Psoas muscle (tissue), 8 donors: ENCODE measurements around the gene BCKDK. TPM values are rescaled to one million over a fixed set of nuclear protein-coding genes. Genes with fewer than 3 reads are reported as not detected.
A peak's percentile ranks its signal among the peaks of the same experiment; 100 is the strongest.
"Not testable (repeated sequence)": the region's sequence is repeated elsewhere in the genome, so short reads cannot be mapped to it uniquely, and the experiment has no call there.

ENCODE experiments used
- ATAC-seq, 4 donors: fragments of 200-7000 bp; cut with Tn5 transposase; one replicate each; pipeline ENCODE4 v1.9.1; 2020; ENCODE audit warnings: moderate library complexity in 3 of 4, mild to moderate bottlenecking in 2 of 4
- DNase-seq, 2 donors: peaks; one replicate each; pipeline ENCODE4 v3.0.0-alpha.2; 2020
- H3K27ac ChIP-seq: fragments of 200-600 bp; one replicate; pipeline ENCODE4 v1.8.0; 2022
- H3K27me3 ChIP-seq, 3 donors: fragments of 200-600 bp in 1 of 3; one replicate each; pipeline versions ENCODE4 v1.6.1 to v1.8.0; 2013 to 2022; ENCODE audit warnings: low read length in 2 of 3, mild to moderate bottlenecking in 2 of 3, moderate library complexity in 1 of 3; ENCODE audit not compliant: insufficient read depth in 3 of 3
- H3K36me3 ChIP-seq, 2 donors: fragments of 200-600 bp in 1 of 2; one replicate each; pipeline versions ENCODE4 v1.6.1 to v1.8.0; 2013 to 2022; ENCODE audit warnings: low read depth in 1 of 2, mild to moderate bottlenecking in 1 of 2, moderate library complexity in 1 of 2; ENCODE audit not compliant: insufficient read depth in 1 of 2
- H3K4me1 ChIP-seq: fragments of 200-600 bp; one replicate; pipeline ENCODE4 v1.8.0; 2022
- H3K4me3 ChIP-seq: fragments of 200-600 bp; one replicate; pipeline ENCODE4 v1.8.0; 2022; ENCODE audit warnings: mild to moderate bottlenecking
- H3K9me3 ChIP-seq: fragments of 200-600 bp; one replicate; pipeline ENCODE4 v1.8.0; 2022
- WGBS, 3 donors: extraction: QIAGEN DNeasy Blood & Tissue Kit; methylation state at CpG; one replicate each; pipeline versions ENCODE4 v1.1.6 to v1.1.7; 2013; 5-methylcytosine and 5-hydroxymethylcytosine counted together
- intact Hi-C, 2 donors: fragments of 100-400 bp; cut with DNase I; formaldehyde crosslinking; loops; one replicate each; pipeline versions ENCODE4 v1.11.0 to v1.14.2; 2022
- polyA plus RNA-seq, 3 donors: library from polyadenylated mRNA; stranded (reverse); fragments of 200-250 nt; gene quantifications; one replicate each; pipeline ENCODE4 v1.2.3, GENCODE V29; 2013
- total RNA-seq, 4 donors: library from RNA; stranded (reverse); fragmentation: NEBNext Ultra II Directional in 2 of 4; extraction: Animal tissue kit (Norgen Biotek cat#: 25700) in 2 of 4; gene quantifications; one replicate each; pipeline versions ENCODE4 v1.2.1 to v1.2.4, GENCODE V29; 2021 to 2023
- TF ChIP-seq, protein P1 (sequence below): fragments of 200-600 bp; IDR thresholded peaks from one replicate; pipeline ENCODE4 v1.8.0; 2022; ENCODE audit warnings: antibody characterized with exemption
- donor health status: healthy with polysubstance abuse.
- donor health status: DM: no; HTN: no; CAD: no; lungs with moderate emphysema.
- donor health status: Bipolar disorder and iron deficiency.
- donor health status: healthy.
- donor health status: DM: yes; HTN: yes; CAD: no.
- donor health status: DM: no; HTN: no; CAD: no.
- donor health status: DM: no; HTN: no; CAD: no.
- donor health status: DM: yes; HTN: yes; CAD: no.

BCKDK gene
- total and polyA plus RNA-seq, 7 donors, result 36.7 to 72.8 (median 52.5) TPM

DNA sequence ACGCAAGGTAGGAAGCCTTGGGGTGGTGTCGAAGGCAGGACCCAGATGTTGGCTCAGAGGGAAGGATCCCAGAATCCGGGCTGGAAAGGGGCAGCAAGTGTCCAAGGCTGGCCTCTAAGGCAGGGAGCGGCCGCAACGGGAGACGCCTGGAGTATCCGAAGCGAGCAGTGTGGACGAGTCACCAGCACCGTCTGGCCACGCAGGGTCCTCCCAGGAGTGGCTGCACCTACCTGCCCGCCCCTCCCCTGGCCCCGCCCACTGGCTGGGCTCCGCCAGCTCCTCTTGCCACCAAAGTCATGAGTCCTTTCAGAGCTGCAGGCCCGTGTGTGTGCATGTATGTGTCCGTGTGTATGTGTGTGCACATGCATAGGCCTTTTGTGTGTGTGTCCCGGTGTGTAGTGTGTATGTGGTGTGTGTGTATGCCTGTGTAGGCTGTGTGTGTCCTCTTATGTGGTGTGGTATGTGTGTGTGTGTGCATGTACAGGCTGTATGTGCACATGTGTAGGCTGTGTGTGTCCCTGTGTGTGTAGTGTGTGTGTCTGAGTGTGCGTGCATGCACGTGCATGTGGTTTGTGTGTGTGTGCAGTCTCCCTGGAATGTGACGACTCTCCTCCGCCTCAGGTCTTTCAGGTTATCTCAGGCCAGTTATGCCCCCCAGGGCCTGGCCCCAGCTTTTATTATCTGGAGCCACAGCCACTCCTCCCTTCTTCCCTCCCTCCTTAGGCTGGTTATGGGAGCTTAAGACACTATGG is 27.5 kb downstream of the BCKDK start, which contains the start of gene PRSS8:
TSS of gene PRSS8 (minus strand) at position 193 of the 752 bp plus-strand sequence. CDS start 229 bp downstream, outside the sequence.
- Histone ChIP-seq H3K4me1 (peaks cover 12% of the 10 kb centered on the region), H3K9me3 (no peaks in the 10 kb centered on the region), H3K4me3 (no peak within 1 kb of the TSS), H3K36me3 (peaks cover 0 to 18% of the 10 kb centered on the region in 2 donors), H3K27ac (no peak within 1 kb of the TSS), H3K27me3 (no peaks in the 10 kb centered on the region)
- TF ChIP-seq, protein P1, sequence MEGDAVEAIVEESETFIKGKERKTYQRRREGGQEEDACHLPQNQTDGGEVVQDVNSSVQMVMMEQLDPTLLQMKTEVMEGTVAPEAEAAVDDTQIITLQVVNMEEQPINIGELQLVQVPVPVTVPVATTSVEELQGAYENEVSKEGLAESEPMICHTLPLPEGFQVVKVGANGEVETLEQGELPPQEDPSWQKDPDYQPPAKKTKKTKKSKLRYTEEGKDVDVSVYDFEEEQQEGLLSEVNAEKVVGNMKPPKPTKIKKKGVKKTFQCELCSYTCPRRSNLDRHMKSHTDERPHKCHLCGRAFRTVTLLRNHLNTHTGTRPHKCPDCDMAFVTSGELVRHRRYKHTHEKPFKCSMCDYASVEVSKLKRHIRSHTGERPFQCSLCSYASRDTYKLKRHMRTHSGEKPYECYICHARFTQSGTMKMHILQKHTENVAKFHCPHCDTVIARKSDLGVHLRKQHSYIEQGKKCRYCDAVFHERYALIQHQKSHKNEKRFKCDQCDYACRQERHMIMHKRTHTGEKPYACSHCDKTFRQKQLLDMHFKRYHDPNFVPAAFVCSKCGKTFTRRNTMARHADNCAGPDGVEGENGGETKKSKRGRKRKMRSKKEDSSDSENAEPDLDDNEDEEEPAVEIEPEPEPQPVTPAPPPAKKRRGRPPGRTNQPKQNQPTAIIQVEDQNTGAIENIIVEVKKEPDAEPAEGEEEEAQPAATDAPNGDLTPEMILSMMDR, result no peak
- DNase-seq (no peak), ATAC-seq (no peak)
- WGBS, 3 donors, result 55 to 56% (median 56%) methylated on average over 22 of the region's 22 CpGs
- intact Hi-C loops, result no loop called here

DNA sequence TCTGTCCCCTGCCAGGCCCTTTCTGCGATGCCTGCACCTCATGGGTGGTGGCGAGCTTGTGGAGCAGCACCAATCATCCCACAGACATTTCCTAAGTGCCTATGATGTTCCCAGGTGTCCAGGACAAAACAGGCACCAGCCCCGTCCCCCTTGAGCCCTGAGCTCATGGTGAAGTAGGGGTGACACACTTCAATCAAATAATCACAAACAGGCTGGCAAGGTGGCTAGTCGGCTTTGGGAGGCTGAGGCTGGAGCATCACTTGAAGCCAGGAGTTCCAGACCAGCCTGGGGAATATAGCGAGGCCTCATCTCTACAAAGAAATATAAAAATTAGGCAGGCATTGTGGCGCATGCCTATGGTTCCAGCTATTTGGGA is 28.1 kb downstream of the BCKDK start:
- Histone ChIP-seq H3K27ac (no peak overlapping the region), H3K36me3 (peaks cover 0 to 12% of the 10 kb centered on the region in 2 donors), H3K4me1 (peaks cover 13% of the 10 kb centered on the region), H3K27me3 (no peaks in the 10 kb centered on the region), H3K4me3 (no peak overlapping the region), H3K9me3 (no peaks in the 10 kb centered on the region)
- DNase-seq (no peak), ATAC-seq (no peak)
- TF ChIP-seq, protein P1, result no peak
- WGBS, 3 donors, result 84 to 93% (median 90%) methylated on average over 6 of the region's 6 CpGs
- intact Hi-C loops, result no loop called here

DNA sequence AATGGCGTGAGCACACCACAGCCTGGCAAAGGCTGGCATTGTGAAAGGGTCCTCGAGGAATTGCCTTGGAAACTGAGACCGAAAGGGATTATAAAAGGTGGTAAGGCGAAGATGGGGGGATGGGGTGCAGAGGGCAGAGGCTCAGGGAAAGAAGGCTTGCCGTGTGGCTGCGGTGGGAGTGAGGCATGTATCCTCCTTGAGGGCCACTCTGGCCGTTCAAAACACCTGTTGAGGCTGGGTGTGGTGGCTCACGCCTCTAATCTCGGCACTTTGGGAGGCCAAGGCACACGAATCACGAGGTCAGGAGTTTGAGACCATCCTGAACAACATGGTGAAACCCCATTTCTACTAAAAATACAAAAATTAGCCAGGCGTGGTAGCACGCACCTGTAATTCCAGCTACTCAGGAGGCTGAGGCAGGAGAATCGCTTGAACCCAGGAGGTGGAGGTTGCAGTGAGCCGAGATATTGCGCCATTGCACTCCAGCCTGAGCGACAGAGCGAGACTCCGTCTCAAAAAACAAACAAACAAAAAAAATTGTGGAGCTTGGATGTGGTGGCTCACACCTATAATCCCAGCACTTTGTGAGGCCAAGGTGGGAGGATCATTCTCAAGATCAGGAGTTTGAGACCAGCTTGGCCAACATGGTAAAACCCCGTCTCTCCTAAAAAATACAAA is 28.8 kb downstream of the BCKDK start:
- ATAC-seq, H3K4me3 ChIP-seq, H3K36me3 ChIP-seq, H3K9me3 ChIP-seq, H3K27ac ChIP-seq, H3K27me3 ChIP-seq, DNase-seq, intact Hi-C loops: not testable (repeated sequence)
- WGBS, 3 donors, result 85 to 89% (median 86%) methylated on average over 20 of the region's 20 CpGs
- peaks cover 20% of the 10 kb centered on the region for H3K4me1 ChIP-seq

DNA sequence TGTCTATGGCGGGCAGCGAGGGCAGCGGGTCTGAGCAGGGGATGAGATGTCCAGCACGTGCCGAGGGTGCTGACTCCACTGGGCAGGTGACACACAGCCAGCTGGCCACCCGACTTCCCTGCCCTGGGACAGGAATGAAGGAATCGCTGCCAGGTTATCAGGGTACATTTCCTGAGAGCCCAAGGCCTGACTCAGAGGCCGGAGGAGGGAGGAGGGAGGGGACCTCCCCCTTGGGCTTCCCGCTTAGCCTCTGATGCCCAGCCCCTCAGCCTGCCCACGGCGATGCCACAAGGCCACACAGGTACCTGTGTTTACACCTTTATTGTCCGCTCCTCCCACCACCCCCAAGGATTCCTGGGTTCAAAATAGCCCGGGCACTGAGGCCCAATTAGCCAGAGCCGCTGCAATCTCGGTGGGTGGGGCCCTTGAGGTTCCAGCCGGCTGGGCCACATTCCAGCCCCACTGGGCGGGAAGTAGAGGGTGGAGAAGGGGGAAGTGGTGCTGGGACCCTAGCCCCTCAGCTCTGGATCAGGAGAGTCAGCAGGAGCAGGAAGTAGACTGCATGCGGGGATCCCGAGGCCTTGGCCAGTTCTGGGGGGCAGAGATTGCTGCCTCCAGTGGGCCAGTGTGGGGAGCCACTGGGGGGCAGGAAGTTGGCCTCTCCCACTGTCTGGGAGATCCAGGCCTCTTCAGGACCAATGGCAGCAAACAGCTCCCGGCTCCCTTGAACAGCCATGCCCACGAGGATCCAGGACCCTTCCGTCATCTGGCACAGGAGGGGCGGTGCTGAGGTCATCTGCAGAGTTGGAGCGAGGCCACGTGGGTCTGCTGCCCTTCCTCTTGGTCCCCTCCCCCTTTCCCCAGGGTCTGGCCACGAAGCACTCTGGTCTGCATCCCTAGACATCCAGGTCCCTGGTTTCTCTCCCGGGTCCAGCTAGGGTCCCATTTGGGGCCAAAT is 30.7 kb downstream of the BCKDK start:
- TF ChIP-seq, protein P1, result no peak
- WGBS, 3 donors, result 42 to 45% (median 45%) methylated on average over 25 to 27 of the region's 27 CpGs
- intact Hi-C loops, result no loop called here
- H3K27ac ChIP-seq, result peak overlapping the region; percentile 27
- no peaks in the 10 kb centered on the region for H3K9me3 ChIP-seq
- peaks cover 23% of the 10 kb centered on the region for H3K4me1 ChIP-seq
- peak overlapping the region; percentile 34 for H3K4me3 ChIP-seq
- DNase-seq (peak; percentile 75 to 91), ATAC-seq (peak; percentile 61 to 69 (median 66))
- no peaks in the 10 kb centered on the region for H3K27me3 ChIP-seq
- H3K36me3 ChIP-seq, result no peaks in the 10 kb centered on the region

DNA sequence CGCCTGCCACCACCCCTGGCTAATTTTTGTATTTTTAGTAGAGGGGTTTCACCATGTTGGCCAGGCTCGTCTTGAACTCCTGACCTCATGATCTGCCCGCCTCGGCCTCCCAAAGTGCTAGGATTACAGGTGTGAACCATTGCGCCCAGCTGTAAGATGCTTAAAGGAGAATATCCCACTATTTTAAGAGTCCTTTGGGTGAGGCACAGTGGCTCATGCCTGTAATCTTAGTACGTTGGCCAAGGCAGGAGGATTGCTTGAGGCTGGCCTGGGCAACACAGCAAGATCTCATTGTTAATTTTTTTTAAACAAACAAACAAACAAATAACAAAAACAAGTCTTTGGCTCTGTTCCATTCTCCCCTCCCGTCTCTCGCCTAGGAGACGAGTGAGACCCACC is 32.9 kb downstream of the BCKDK start:
- H3K36me3 ChIP-seq, DNase-seq, ATAC-seq, H3K27me3 ChIP-seq, H3K9me3 ChIP-seq: not testable (repeated sequence)
- Histone ChIP-seq H3K27ac (peak overlapping the region; percentile 82), H3K4me3 (peak overlapping the region; percentile 70), H3K4me1 (peaks cover 23% of the 10 kb centered on the region)
- WGBS, 3 donors, result 86 to 90% (median 89%) methylated on average over 9 of the region's 9 CpGs
- intact Hi-C loops, result loop anchor here in 1 of 2 donors (5.0 kb wide), 1 partner anchor 34 kb away; the partner anchor contains the start of gene BCKDK
